HG03571 (cell line): ENCODE data around the gene CCL20.
A peak's percentile ranks its signal among the peaks of the same experiment; 100 is the strongest.
"Not testable (repeated sequence)": the region's sequence is repeated elsewhere in the genome, so short reads cannot be mapped to it uniquely, and the experiment has no call there.

Source experiments
- ATAC-seq: cut with Tn5 transposase; IDR thresholded peaks from one replicate; pipeline ENCODE4 v1.9.1; 2021; ENCODE audit not compliant: unreplicated experiment

The CCL20 gene, protein sequence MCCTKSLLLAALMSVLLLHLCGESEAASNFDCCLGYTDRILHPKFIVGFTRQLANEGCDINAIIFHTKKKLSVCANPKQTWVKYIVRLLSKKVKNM

GRCh38 chr2:227813562-227814353 is at the start of gene CCL20:
CCL20 (plus strand) TSS chr2:227813842; CDS start chr2:227813912, 70 bp downstream.
- no peak for ATAC-seq

GRCh38 chr2:227765788-227766372 is 47.8 kb upstream of the CCL20 start:
- ATAC-seq, result no peak

GRCh38 chr2:227766373-227766883 is 47.2 kb upstream of the CCL20 start:
- ATAC-seq, result peak; percentile 96

- ATAC-seq, result no peak
Measured at GRCh38 chr2:227767830-227768229, 45.8 kb upstream of the CCL20 start.

DNA sequence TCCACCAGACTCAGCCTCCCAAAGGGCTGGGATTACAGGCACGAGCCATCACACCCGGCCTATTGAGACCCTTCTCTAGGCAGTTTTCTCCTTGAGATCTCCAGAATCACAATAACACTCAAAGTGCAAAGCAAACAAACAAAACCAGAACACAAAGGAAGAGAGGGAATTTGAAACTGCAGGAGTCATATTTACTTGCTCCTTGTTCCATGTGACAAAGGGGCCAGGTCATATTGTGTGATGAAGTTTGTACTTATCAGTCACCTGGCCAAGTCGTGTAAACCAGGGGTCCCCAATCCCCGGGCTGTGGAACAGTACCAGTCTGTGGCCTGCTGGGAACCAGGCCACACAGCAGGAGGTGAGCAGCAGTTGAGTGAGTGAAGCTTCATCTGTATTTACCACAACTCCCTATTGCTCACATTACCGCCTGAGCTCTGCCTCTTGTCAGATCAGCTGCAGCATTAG is 41.4 kb upstream of the CCL20 start:
- ATAC-seq, result no peak

DNA sequence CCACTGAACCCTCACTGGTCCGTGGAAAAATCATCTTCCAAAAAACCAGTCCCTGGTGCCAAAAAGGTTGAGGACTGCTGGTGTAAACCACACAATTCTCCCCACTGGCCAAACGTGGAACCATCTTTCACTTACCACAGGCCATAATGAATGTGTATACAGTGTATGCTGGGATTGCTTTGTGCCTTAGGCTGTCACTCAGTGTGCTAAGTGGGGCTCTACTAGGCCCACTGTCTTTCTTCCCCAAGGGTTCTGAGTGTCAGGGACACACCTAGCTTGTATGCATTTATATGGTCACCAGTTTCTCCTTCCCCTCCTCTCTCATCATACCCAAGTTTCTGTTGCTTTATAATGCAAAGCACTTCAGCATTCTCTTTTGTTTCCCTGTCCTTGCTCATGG is 40.7 kb upstream of the CCL20 start:
- no peak for ATAC-seq

DNA sequence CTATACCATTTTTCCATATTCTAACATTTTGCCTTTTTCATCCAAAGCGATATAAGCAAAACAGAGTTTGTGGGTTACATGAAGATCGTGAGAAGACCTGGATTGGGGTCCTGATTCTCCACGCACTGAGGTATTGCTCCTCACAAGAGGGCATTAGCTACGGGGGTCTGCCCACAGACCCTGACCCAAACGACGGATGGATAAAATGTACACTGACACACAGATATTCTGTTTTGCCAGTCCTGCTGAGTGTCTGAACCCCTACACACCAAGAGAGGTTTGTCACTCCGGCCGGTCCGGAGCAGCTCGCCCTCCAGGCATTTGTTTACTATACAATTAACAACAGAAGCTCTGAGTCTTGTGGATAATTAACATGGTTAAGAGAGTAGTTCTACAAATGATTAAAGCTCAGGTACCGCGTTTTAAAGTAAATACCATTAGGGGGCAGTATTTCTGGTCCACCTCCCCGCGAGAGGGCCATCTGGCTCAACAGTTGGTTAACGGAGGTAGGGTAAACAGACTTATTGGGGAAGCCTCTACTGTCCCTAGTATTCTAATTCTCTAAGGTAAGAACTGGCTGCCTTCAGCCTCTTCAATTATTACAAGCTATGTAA is 39.5 kb upstream of the CCL20 start:
- ATAC-seq, result no peak

DNA sequence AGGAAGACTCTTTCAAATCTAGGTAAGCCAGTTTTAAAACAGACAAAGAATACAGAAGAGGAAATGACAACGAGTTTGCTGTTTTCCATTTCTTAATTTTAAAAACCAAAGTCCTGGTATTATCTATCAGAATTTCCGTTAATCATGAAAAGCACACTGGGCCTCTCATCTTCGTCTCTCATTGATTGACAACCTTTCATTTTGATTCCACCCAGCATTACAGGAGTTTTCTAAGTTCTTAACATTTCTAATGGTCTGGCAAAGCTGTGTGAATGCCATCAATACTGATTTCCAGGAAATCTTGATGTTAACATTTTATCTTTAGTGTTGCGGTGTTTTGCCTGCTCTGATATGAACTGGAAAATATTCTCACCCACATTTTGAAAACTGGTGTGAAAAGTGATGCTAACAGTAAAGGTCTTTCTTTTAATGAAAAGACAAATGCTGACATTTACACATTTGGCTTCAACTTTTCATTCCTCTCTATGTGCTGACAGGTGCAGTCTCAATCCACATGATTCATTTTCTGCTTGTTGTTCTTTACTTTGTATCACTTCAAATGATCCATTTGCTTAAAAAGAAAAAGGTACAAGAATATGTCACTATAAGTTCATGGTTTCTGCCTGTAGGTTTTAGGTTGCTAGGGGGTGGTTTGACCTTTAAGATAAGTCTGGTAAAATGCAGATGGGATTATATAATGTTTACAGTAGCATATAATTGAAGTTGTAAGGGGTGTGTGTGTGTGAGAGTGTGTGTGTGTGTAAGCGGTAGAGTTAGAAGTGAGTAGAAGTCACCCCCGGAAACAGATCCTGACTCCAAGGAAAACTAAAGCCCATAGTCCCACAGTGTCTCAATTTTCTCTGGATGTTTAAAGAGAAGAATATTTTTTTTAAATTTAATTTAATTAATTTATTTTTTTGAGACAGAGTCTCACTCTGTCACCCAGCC is 38.5 kb upstream of the CCL20 start:
- no peak for ATAC-seq

DNA sequence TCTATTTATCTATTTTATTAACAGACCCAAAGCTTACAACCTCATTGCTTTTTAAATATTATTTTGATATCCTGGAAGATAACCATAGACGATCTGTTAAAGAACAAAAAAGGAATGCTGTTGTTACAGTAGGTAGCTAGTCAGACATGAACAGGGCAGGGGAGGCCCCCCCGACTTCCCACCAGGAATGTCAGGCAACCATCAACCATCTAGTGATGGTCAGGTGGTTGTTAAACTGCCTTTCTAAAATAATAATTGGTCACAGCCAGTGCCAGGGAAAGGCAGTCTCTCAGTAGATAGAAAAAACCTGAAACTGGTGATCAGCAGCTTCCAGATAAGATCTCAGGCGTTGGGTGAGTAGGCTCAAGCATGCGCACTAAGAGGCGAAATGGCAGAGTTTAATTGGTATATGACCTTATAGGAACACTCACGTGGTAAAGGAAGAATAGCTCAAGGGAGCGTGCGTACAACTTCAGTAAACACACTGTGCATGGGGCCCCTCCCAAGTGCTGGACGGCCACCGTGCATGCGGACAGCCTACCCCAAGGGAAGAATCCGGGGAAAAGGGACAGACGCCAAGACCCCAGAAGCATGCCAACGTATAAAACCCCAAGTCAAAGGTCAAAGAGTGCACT is 32.5 kb upstream of the CCL20 start:
- ATAC-seq, result no peak

- ATAC-seq, result no peak
Measured at GRCh38 chr2:227781841-227782240, 31.8 kb upstream of the CCL20 start.

DNA sequence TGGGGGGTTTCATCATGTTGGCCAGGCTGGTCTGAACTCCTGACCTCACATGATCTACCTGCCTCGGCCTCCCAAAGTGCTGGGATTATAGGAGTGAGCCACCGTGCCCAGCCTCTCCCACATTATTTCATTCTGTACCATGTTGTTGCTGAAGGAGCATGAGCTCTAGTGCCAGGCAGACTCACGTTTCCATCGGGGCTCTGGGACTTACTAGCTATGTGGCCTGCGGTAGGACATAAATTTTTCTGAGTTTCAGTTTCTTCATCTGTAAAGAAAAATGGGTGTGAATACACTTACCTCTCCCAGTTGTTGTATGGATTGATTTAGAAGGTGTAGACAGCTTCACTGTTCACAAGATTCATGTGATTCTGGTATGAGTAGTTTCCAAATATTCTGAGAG is 30.8 kb upstream of the CCL20 start:
- ATAC-seq, result no peak

DNA sequence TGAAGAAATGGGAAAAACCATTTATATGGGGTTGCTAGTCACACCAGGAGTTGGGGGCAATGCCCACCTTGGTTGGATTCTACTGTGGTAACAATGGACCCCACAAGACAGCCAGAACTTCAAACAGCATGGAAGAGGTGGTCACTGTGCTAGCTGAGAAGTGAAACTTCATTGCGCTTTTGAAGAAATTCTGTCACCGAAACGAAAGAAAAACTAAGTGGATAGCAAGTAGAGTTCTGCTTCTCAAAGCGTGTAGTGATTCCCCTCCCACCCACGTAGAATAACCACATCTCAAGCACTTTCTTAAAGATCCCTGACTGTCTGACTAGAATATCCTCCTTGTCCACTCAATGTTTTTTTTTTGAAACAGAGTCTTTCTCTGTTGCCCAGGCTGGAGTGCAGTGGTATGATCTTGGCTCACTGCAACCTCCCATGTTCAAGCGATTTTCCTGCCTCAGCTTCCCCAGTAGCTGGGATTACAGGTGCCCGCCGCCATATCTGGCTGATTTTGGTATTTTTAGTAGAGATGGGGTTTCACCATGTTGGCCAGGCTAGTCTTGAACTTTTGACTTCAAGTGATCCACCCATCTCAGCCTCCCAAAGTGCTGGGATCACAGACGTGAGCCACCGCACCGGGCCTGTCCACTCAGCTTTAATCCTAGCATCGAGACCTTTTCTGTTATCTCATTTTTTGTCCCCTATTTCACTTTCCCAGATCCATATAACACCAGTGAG is 30.1 kb upstream of the CCL20 start:
- ATAC-seq, result peak; percentile 99

GRCh38 chr2:227785293-227785692 is 28.3 kb upstream of the CCL20 start:
- ATAC-seq, result no peak

DNA sequence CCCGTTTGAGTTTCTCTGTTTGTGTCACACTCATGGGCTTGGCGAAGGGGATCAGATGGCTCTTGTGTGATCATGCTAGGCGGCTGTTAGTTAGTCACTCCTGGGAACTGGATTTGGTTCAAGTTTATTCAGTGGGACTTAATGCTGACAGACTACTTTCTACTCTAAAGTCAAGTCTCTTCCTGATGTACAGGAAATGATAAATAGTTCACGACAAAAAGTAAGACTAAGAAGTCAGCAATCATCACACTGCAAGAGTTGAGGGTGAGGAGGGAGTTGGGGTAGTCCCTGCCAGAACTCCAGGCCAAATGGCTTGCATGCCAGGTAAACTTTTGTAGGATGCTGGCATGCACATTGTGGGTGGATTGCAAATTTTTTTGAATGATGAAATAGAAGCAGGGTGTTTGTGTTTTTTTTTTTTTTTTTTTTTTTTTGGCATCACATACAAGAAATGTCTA is 25.1 kb upstream of the CCL20 start:
- ATAC-seq, result no peak

DNA sequence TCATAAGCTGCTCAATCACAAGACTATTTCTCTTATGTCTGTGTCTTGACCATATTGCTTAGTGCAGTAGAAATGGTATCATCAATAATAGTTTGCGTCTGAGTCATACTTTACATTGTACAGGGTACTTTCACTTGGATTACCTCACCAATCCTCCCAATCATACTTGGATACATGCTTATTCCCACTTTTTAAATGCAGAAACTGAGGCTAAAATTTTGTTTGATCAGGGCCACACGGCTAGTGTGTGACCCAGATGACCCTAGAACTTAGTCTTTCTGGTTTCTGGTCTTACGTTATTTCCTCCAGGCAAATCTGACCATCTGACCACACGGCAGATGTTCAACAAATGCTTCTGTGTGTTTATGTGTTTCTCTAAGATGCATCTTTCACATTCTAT is 23.8 kb upstream of the CCL20 start:
- no peak for ATAC-seq

- ATAC-seq, result no peak
Measured at GRCh38 chr2:227793148-227793712, 20.4 kb upstream of the CCL20 start.

DNA sequence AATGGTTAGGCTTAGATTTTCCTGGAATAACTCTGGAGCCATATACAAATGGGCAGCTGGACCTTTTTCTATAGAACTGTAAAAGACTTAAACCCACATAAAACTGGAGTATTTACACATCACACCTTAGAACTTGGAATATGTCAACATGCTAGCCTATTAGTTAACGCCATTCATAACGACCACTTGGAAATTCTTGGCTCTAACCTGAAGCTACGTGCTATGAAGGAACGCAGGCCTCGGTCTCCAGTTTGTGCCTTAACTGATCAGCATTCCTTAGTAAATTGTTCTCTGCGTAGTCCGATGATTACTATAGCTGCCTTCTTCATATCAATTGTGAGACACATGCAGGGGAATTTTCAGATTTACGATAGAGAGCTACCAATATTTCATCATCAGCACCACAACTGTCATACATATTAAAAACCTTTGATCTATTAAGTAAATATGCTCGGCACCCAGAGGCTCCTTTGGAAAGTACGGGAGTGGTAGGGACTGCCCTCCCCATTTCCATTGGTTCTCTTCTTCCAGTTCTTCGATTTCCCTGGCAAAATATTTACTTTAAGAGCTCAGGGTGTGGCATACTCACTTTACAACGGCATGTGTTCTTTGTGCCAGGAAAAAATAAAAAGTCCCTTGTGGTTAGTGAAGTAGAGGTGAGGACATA is 17.5 kb upstream of the CCL20 start:
- no peak for ATAC-seq

DNA sequence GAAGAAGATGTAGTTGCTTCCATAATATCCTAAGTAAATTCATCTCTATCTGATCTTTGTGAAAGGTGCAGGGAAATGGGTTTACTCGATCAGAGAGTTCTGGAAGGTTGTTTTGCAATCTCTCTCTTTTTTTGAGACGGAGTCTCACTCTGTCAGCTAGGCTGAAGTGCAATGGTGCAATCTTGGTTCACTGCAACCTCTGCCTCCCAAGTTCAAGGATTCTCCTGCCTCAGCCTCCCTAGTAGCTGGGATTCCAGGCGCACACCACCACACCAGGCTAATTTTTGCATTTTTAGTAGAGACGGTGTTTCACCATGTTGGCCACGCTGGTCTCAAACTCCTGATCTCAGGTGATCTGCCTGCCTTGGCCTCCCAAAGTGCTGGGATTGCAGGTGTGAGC is 16.9 kb upstream of the CCL20 start:
- not testable (repeated sequence) for ATAC-seq
